ENCODE data around the gene SMIM10. TPM values are rescaled to one million over a fixed set of nuclear protein-coding genes. Genes with fewer than 3 reads are reported as not detected.

SMIM10 gene
- total RNA-seq, 1 donor = 4.3 TPM

DNA sequence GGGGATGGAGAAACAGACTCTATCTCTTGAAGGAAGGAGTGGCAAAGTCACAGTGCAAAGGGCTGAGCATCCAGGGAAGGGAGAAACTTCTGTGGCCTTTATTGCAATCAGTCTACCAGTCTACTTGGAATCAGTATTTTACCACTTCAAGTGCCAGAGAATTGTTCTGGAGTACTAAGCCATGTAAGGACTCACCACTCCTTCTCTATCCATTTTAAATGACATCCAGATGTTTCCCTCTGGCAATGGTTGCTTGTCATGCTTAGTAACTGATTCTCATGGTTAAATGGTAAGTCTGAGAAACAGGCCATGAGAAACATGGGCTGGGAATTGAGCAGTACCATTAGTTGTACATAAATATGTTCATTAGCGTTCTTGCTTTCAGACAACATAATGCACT lies 21.1 kb upstream of the SMIM10 start:
- TF ChIP-seq, protein P1, sequence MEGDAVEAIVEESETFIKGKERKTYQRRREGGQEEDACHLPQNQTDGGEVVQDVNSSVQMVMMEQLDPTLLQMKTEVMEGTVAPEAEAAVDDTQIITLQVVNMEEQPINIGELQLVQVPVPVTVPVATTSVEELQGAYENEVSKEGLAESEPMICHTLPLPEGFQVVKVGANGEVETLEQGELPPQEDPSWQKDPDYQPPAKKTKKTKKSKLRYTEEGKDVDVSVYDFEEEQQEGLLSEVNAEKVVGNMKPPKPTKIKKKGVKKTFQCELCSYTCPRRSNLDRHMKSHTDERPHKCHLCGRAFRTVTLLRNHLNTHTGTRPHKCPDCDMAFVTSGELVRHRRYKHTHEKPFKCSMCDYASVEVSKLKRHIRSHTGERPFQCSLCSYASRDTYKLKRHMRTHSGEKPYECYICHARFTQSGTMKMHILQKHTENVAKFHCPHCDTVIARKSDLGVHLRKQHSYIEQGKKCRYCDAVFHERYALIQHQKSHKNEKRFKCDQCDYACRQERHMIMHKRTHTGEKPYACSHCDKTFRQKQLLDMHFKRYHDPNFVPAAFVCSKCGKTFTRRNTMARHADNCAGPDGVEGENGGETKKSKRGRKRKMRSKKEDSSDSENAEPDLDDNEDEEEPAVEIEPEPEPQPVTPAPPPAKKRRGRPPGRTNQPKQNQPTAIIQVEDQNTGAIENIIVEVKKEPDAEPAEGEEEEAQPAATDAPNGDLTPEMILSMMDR (IDR thresholded peaks at IDR 0.05; ENCODE audit: insufficient read depth, low read depth, low read length) = no peak
- DNase-seq (ENCODE audit: low read depth) = no peak
- H3K4me3 ChIP-seq (ENCODE audit: low read depth, low read length) = no peak overlapping the region

DNA sequence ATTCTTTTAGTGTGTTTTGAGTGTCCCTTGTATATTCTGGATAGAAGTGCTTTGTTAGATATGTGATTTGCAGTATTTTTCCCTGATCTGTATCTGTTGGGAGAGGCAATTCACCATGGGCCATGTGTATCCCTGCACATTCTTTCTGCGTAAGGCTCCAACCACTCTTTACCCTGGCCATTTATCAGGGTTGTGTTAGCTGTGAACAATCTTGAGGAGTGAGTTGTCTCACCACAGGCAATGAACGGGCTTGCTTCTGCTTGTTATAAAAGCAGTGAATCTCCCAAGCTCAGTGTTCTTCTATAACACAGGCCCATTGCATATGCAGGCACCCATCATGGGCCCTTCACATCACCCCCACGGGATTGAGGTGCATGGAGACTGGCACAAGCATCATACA lies 18.9 kb upstream of the SMIM10 start:
- no peak for DNase-seq (ENCODE audit: low read depth)
- TF ChIP-seq, protein P1 (IDR thresholded peaks at IDR 0.05; ENCODE audit: insufficient read depth, low read depth, low read length) = no peak
- H3K4me3 ChIP-seq (ENCODE audit: low read depth, low read length) = no peak overlapping the region

DNA sequence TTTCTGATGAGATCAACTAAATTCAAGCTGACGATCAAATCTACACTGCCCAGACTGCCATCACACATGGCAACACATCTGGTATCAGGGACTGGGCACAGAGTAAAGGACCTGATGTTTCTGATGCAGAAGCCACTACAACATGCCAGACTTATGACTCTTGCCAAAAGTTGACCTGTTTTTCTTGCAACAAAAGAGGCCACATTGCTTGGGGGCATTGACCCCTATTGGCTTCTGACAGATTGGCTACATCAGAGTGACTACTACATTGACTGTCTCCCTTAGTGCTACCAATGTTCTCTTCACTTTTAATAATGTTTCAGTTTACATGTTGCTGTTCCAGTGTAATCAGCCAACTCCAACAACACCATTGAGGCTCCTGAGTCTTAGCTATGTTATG lies 15.3 kb upstream of the SMIM10 start:
- no peak for DNase-seq (ENCODE audit: low read depth)
- no peak overlapping the region for H3K4me3 ChIP-seq (ENCODE audit: low read depth, low read length)
- TF ChIP-seq, protein P1 (IDR thresholded peaks at IDR 0.05; ENCODE audit: insufficient read depth, low read depth, low read length) = no peak

DNA sequence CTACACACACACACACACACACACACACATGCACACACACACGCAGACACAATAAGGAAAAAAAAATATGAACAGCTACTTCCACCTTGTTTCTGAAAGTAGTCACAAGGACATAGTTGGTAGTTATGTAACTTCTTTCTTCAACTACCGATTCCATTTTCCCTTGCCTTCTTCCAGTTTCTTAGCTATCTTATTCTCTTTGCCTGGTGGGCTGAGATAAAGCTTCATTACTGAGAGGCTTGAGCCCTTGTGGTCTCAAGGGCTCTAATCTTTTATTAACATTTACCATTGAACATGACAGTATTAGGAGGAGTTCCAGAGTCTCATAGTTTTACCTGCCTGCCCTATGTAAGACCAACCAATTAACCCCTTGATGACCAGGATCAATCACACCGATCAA lies 8.9 kb upstream of the SMIM10 start:
- H3K4me3 ChIP-seq (ENCODE audit: low read depth, low read length) = no peak overlapping the region
- DNase-seq (ENCODE audit: low read depth) = no peak
- TF ChIP-seq, protein P1 (IDR thresholded peaks at IDR 0.05; ENCODE audit: insufficient read depth, low read depth, low read length) = no peak

DNA sequence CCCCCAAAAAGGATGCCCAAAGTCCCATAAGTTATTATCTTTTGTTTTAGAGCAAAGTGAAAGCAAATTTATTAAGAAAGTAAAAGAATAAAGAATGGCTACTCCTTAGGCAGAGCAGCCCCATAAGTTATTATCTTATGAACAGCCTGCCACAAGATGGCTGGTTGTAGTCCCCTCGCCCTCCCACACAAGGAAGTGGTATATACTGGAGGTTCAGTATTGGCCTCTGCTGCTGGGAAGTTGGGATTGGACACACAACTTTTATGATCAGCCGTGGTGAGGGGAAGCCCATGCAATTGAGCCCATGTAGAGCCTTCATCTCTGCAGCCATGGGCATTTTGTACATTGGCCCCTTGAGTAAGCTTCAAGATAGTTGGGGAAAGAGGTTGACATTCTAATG lies 8.0 kb upstream of the SMIM10 start:
- TF ChIP-seq, protein P1 (IDR thresholded peaks at IDR 0.05; ENCODE audit: insufficient read depth, low read depth, low read length) = no peak
- no peak for DNase-seq (ENCODE audit: low read depth)
- H3K4me3 ChIP-seq (ENCODE audit: low read depth, low read length) = no peak overlapping the region

DNA sequence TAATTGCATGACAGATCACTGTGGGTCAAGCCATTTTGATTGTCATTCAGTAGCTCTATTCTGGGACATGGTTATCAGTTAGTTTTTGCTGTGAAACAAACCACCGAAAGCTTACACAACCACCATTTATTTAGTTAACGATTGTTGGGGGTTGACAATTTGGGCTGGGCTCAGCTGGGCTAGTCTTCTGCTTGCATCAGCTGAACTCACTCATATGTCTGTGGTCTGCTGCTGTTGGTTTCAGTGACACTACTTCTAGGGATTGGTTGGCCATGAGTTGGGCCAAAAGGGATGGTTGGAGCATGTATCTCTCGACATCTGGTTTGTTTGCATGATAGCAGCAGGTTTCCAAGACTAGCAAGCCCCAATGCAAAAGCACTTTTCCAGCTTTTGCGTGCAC lies 5.3 kb upstream of the SMIM10 start:
- no peak for DNase-seq (ENCODE audit: low read depth)
- TF ChIP-seq, protein P1 (IDR thresholded peaks at IDR 0.05; ENCODE audit: insufficient read depth, low read depth, low read length) = no peak
- no peak overlapping the region for H3K4me3 ChIP-seq (ENCODE audit: low read depth, low read length)

DNA sequence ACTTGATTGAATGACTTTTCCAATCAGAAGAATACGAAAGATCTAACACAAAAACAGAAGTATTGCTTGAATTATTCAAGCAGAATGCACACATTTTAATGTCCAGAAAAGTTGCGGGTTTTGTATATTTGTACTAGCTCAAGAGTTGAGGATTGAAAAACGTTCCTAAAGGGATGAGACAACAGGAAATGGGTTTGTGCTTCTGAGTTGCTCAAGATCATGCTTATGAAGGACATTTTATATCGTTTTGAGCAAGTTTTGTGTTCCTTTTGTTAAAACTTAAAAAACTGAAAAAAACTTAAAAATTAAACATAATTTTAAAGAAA lies 353 bp upstream of the SMIM10 start:
- DNase-seq (ENCODE audit: low read depth) = no peak
- H3K4me3 ChIP-seq (ENCODE audit: low read depth, low read length) = no peak overlapping the region
- TF ChIP-seq, protein P1 (IDR thresholded peaks at IDR 0.05; ENCODE audit: insufficient read depth, low read depth, low read length) = no peak
